HepG2 (cell line): ENCODE measurements around the gene GSK3B. TPM values are rescaled to one million over a fixed set of nuclear protein-coding genes. Genes with fewer than 3 reads are reported as not detected.
A peak's percentile ranks its signal among the peaks of the same experiment; 100 is the strongest.

Experiments
- AFF4 ChIP-seq: sonication (generic); formaldehyde crosslinking; IDR thresholded peaks from 2 replicates; pipeline ENCODE4 v1.4.0; 2020; ENCODE audit warnings: missing genetic modification reagents
- ATM ChIP-seq: fragments of 450-650 bp; IDR thresholded peaks from 2 replicates; pipeline ENCODE4 v1.7.1; 2017; ENCODE audit warnings: mild to moderate bottlenecking, borderline replicate concordance
- GFI1 ChIP-seq: sonication (generic); formaldehyde crosslinking; IDR thresholded peaks from 2 replicates; pipeline ENCODE4 v1.5.0; 2020; ENCODE audit warnings: missing genetic modification reagents, mild to moderate bottlenecking, borderline replicate concordance
- HNF1B ChIP-seq: sonication (generic); formaldehyde crosslinking; IDR thresholded peaks from 2 replicates; pipeline ENCODE4 v1.5.1; 2020; ENCODE audit warnings: mild to moderate bottlenecking, moderate library complexity, missing genetic modification reagents
- MED8 ChIP-seq: sonication (generic); formaldehyde crosslinking; IDR thresholded peaks from 2 replicates; pipeline ENCODE4 v1.8.1; 2023; ENCODE audit warnings: mild to moderate bottlenecking, missing genetic modification reagents; ENCODE audit not compliant: insufficient replicate concordance
- NFAT5 ChIP-seq: sonication (generic); formaldehyde crosslinking; IDR thresholded peaks from 2 replicates; pipeline ENCODE4 v1.4.0; 2020; ENCODE audit warnings: missing genetic modification reagents
- NFE2L1 ChIP-seq: sonication (generic); formaldehyde crosslinking; IDR thresholded peaks from 2 replicates; pipeline ENCODE4 v1.4.0; 2020; ENCODE audit warnings: missing genetic modification reagents, mild to moderate bottlenecking, borderline replicate concordance
- RXRA ChIP-seq: sonication (generic); formaldehyde crosslinking; IDR thresholded peaks from 2 replicates; pipeline ENCODE4 v1.5.1; 2020; ENCODE audit warnings: missing genetic modification reagents
- SIN3A ChIP-seq: IDR thresholded peaks from 2 replicates; pipeline ENCODE4 v1.6.1; 2011; ENCODE audit warnings: low read depth, mild to moderate bottlenecking, control low read depth, low read length, borderline replicate concordance
- TMF1 ChIP-seq: sonication (generic); formaldehyde crosslinking; IDR thresholded peaks from 2 replicates; pipeline ENCODE4 v1.8.1; 2022; ENCODE audit warnings: low read depth, missing genetic modification reagents
- TP53 ChIP-seq: sonication (generic); formaldehyde crosslinking; conservative IDR thresholded peaks from 2 replicates; pipeline ENCODE4 v1.4.0; 2020; ENCODE audit warnings: missing genetic modification reagents
- ZBTB3 ChIP-seq: sonication (generic); formaldehyde crosslinking; IDR thresholded peaks from 2 replicates; pipeline ENCODE4 v1.4.0; 2020; ENCODE audit warnings: low read depth, mild to moderate bottlenecking, moderate library complexity, missing genetic modification reagents, borderline replicate concordance
- ZBTB42 ChIP-seq: sonication (generic); formaldehyde crosslinking; IDR thresholded peaks from 2 replicates; pipeline ENCODE4 v1.5.0; 2020; ENCODE audit warnings: mild to moderate bottlenecking, missing genetic modification reagents
- ZFAT ChIP-seq: sonication (generic); formaldehyde crosslinking; conservative IDR thresholded peaks from 2 replicates; pipeline ENCODE4 v1.8.1; 2023; ENCODE audit warnings: missing genetic modification reagents, inconsistent platforms
- ZNF232 ChIP-seq: sonication (generic); formaldehyde crosslinking; IDR thresholded peaks from 2 replicates; pipeline ENCODE4 v1.4.0; 2020; ENCODE audit warnings: missing genetic modification reagents, borderline replicate concordance
- ZNF34 ChIP-seq: sonication (generic); formaldehyde crosslinking; IDR thresholded peaks from 2 replicates; pipeline ENCODE4 v1.4.0; 2020; ENCODE audit warnings: mild to moderate bottlenecking, missing genetic modification reagents, borderline replicate concordance
- ZNF367 ChIP-seq: sonication (generic); formaldehyde crosslinking; IDR thresholded peaks from 2 replicates; pipeline ENCODE4 v1.4.0; 2020; ENCODE audit warnings: missing genetic modification reagents, borderline replicate concordance
- ZNF550 ChIP-seq: sonication (generic); formaldehyde crosslinking; IDR thresholded peaks from 2 replicates; pipeline ENCODE4 v1.4.0; 2020; ENCODE audit warnings: mild to moderate bottlenecking, missing genetic modification reagents, borderline replicate concordance
- ZNF616 ChIP-seq: sonication (generic); formaldehyde crosslinking; IDR thresholded peaks from 2 replicates; pipeline ENCODE4 v1.5.0; 2020; ENCODE audit warnings: low read depth, mild to moderate bottlenecking, missing genetic modification reagents
- ZNF7 ChIP-seq: IDR thresholded peaks from 2 replicates; pipeline ENCODE4 v1.6.1; 2016; ENCODE audit warnings: missing biosample characterization, missing genetic modification reagents
- ZNF839 ChIP-seq: sonication (generic); formaldehyde crosslinking; IDR thresholded peaks from 2 replicates; pipeline ENCODE4 v1.4.0; 2020; ENCODE audit warnings: missing genetic modification reagents, mild to moderate bottlenecking, borderline replicate concordance
- polyA plus RNA-seq, 8 experiments: library from polyadenylated mRNA; depleted of rRNA in 3 of 8; stranded (reverse) in 7 of 8; unstranded in 1 of 8; fragments of >200 nt; fragmentation: Illumina TruSeq in 4 of 8; extraction: Trizol in 4 of 8; gene quantifications; 2 replicates each; pipeline versions ENCODE4 v1.2.1 to v1.2.3, GENCODE V29; 2011 to 2016; ENCODE audit warnings: low read depth in 4 of 8, missing spikeins in 1 of 8, mixed read lengths in 1 of 8; ENCODE audit not compliant: insufficient read depth in 1 of 8
- total RNA-seq, 5 experiments: library from RNA; depleted of rRNA; stranded (reverse); fragments of >200 nt; fragmentation: Illumina TruSeq; extraction: Trizol; gene quantifications; 2 replicates each; pipeline ENCODE4 v1.2.3, GENCODE V29; 2016; ENCODE audit warnings: low read depth in 1 of 5

GSK3B gene
- total and polyA plus RNA-seq, 2 of the 13 experiments (the other 11 are each of a cell fraction or from before 2014, with no cell fraction given), result 22.3 to 30.1 TPM

- TF ChIP-seq HNF1B (CRISPR knock-in tag), result peak; percentile 59
- TF ChIP-seq TP53 (CRISPR knock-in tag), result no peak
- TF ChIP-seq AFF4 (CRISPR knock-in tag), result no peak
- TF ChIP-seq ZNF839, result no peak
- no peak for TF ChIP-seq ZFAT (CRISPR knock-in tag)
- no peak for TF ChIP-seq ZNF367 (CRISPR knock-in tag)
- TF ChIP-seq ZNF34, result no peak
- no peak for TF ChIP-seq NFE2L1 (CRISPR knock-in tag)
- no peak for TF ChIP-seq ATM
- TF ChIP-seq MED8, result no peak
- TF ChIP-seq TMF1, result no peak
- TF ChIP-seq ZBTB3 (CRISPR knock-in tag), result no peak
- TF ChIP-seq SIN3A, result no peak
- no peak for TF ChIP-seq ZNF550 (CRISPR knock-in tag)
- TF ChIP-seq RXRA (CRISPR knock-in tag), result peak; percentile 45; the same call in 1 of the 2 replicates
- TF ChIP-seq ZNF616, result no peak
- no peak for TF ChIP-seq ZBTB42
- no peak for TF ChIP-seq NFAT5
- TF ChIP-seq ZNF7 (CRISPR knock-in tag), result no peak
- TF ChIP-seq GFI1, result peak; percentile 93
- no peak; the same call in 1 of the 2 replicates for TF ChIP-seq ZNF232 (CRISPR knock-in tag)
Measured at GRCh38 chr3:119825820-119826219, 268.4 kb downstream of the GSK3B start (continued).
